K562 (cell line): ENCODE measurements around the gene NECTIN1. TPM values are rescaled to one million over a fixed set of nuclear protein-coding genes. Genes with fewer than 3 reads are reported as not detected.

ENCODE experiments used
- ADNP ChIP-seq: fragments of 200-800 bp; sonication (Bioruptor generic); IDR thresholded peaks from 2 replicates; pipeline ENCODE4 v1.6.1; 2016; ENCODE audit warnings: missing genetic modification characterization, missing compliant biosample characterization
- ERF ChIP-seq: fragments of 450-650 bp; formaldehyde crosslinking; IDR thresholded peaks from 2 replicates; pipeline ENCODE4 v1.4.0; 2020; ENCODE audit warnings: mild to moderate bottlenecking, mixed read lengths
- HMGN3 ChIP-seq: IDR thresholded peaks from 2 replicates; pipeline ENCODE4 v1.6.1; 2011; ENCODE audit warnings: borderline replicate concordance, low read depth, mild to moderate bottlenecking, mixed read lengths, low read length; ENCODE audit not compliant: insufficient read length; ENCODE audit errors: extremely low read depth
- KLF16 ChIP-seq: IDR thresholded peaks from 2 replicates; pipeline ENCODE4 v1.6.1; 2016; ENCODE audit warnings: antibody characterized with exemption
- MAFF ChIP-seq: IDR thresholded peaks from 2 replicates; pipeline ENCODE4 v1.6.1; 2012; ENCODE audit warnings: low read length, improper control_type of control experiment
- NR3C1 ChIP-seq: sonication (generic); formaldehyde crosslinking; IDR thresholded peaks from 2 replicates; pipeline ENCODE4 v1.8.1; 2022; ENCODE audit warnings: missing genetic modification reagents
- REST ChIP-seq, 2 experiments: fragments of 450-650 bp; formaldehyde crosslinking in 1 of 2; IDR thresholded peaks; 2 replicates each; pipeline versions ENCODE4 v1.4.0 to v1.6.1; 2014 to 2020; ENCODE audit warnings: mild to moderate bottlenecking in 2 of 2, borderline replicate concordance in 1 of 2, low read depth in 1 of 2
- RFX1 ChIP-seq: fragments of 450-650 bp; IDR thresholded peaks from 2 replicates; pipeline ENCODE4 v1.6.1; 2016; ENCODE audit warnings: mild to moderate bottlenecking, moderate library complexity
- SOX6 ChIP-seq: fragments of 450-650 bp; IDR thresholded peaks from 2 replicates; pipeline ENCODE4 v1.6.1; 2014; ENCODE audit warnings: mild to moderate bottlenecking
- ZKSCAN1 ChIP-seq: fragments of 150-350 bp; IDR thresholded peaks from 2 replicates; pipeline ENCODE4 v1.6.1; 2016; ENCODE audit warnings: low read depth, low read length
- ZNF518B ChIP-seq: fragments of 250-450 bp; sonication (Bioruptor Pico); IDR thresholded peaks from 2 replicates; pipeline ENCODE4 v1.5.0; 2021; ENCODE audit warnings: mild to moderate bottlenecking, moderate library complexity
- polyA plus RNA-seq, 8 experiments: library from polyadenylated mRNA; depleted of rRNA in 4 of 8; stranded (reverse) in 5 of 8; unstranded in 3 of 8; fragments of >200 nt; fragmentation: Nextera tagmentation in 2 of 8; fragmentation: Illumina TruSeq in 1 of 8; extraction: Ambion mirVana in 2 of 8; extraction: Trizol in 1 of 8; gene quantifications; 2 replicates each; pipeline versions ENCODE4 v1.2.1 to v1.2.3, GENCODE V29; 2011 to 2014; ENCODE audit warnings: inconsistent platforms in 1 of 8, missing spikeins in 1 of 8
- total RNA-seq, 7 experiments: library from RNA; depleted of rRNA in 6 of 7; stranded (reverse); fragments of >200 nt in 6 of 7; fragmentation: Illumina TruSeq in 2 of 7; extraction: Trizol in 2 of 7; gene quantifications; 2 replicates each; pipeline versions ENCODE4 v1.2.1 to v1.2.3, GENCODE V29; 2011 to 2021; ENCODE audit warnings: low replicate concordance in 1 of 7
- TF ChIP-seq, protein P1 (sequence below): fragments of 200-800 bp; sonication (Bioruptor generic); IDR thresholded peaks from 2 replicates; pipeline ENCODE4 v1.6.1; 2016; ENCODE audit warnings: missing genetic modification characterization, missing compliant biosample characterization

The NECTIN1 gene
- total and polyA plus RNA-seq, 9 of the 15 experiments (the other 6 are each of a cell fraction or from before 2014, with no cell fraction given) = 0.09 to 0.53 (median 0.23) TPM; not detected in 2

DNA sequence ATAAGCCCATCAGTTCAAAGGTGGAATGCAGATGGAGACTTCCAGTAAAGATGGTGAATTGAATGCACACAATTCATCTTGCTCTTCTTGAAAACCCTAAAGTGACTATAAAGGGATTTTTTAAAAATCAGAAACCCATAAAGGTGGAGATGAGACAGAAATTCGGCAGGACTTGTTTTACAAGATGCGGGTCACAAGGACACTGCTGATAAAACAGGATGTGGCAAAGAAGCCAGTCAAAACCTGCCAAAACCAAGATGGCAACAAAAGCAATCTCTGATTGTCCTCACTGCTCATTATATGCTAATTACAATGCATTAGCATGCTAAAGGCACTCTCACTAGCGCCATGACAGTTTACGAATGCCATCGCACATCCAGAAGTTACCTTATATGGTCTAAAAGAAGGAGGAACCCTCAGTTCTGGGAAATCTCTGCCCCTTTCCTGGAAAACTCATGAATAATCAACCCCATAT lies 137.1 kb downstream of the NECTIN1 start (continued):
- TF ChIP-seq REST (IDR thresholded peaks at IDR 0.05; ENCODE audit: borderline replicate concordance) (peak; percentile 60), REST (CRISPR knock-in tag; IDR thresholded peaks at IDR 0.05; ENCODE audit: low read depth) (no peak), ZKSCAN1 (no peak), MAFF (no peak), ADNP (tag) (no peak), HMGN3 (no peak), SOX6 (peak; percentile 83), ERF (CRISPR knock-in tag) (no peak), NR3C1 (CRISPR knock-in tag) (no peak), ZNF518B (CRISPR knock-in tag) (no peak), RFX1 (no peak), KLF16 (peak; percentile 20; the same call in 1 of the 2 replicates)
- TF ChIP-seq, protein P1, sequence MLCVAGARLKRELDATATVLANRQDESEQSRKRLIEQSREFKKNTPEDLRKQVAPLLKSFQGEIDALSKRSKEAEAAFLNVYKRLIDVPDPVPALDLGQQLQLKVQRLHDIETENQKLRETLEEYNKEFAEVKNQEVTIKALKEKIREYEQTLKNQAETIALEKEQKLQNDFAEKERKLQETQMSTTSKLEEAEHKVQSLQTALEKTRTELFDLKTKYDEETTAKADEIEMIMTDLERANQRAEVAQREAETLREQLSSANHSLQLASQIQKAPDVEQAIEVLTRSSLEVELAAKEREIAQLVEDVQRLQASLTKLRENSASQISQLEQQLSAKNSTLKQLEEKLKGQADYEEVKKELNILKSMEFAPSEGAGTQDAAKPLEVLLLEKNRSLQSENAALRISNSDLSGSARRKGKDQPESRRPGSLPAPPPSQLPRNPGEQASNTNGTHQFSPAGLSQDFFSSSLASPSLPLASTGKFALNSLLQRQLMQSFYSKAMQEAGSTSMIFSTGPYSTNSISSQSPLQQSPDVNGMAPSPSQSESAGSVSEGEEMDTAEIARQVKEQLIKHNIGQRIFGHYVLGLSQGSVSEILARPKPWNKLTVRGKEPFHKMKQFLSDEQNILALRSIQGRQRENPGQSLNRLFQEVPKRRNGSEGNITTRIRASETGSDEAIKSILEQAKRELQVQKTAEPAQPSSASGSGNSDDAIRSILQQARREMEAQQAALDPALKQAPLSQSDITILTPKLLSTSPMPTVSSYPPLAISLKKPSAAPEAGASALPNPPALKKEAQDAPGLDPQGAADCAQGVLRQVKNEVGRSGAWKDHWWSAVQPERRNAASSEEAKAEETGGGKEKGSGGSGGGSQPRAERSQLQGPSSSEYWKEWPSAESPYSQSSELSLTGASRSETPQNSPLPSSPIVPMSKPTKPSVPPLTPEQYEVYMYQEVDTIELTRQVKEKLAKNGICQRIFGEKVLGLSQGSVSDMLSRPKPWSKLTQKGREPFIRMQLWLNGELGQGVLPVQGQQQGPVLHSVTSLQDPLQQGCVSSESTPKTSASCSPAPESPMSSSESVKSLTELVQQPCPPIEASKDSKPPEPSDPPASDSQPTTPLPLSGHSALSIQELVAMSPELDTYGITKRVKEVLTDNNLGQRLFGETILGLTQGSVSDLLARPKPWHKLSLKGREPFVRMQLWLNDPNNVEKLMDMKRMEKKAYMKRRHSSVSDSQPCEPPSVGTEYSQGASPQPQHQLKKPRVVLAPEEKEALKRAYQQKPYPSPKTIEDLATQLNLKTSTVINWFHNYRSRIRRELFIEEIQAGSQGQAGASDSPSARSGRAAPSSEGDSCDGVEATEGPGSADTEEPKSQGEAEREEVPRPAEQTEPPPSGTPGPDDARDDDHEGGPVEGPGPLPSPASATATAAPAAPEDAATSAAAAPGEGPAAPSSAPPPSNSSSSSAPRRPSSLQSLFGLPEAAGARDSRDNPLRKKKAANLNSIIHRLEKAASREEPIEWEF (CRISPR knock-in tag) = peak; percentile 33; the same call in 1 of the 2 replicates
